GM12891 (cell line): Measurements from ENCODE around the gene NIN.

Source experiments
- DNase-seq: peaks from one replicate; pipeline ENCODE4 v3.0.0; 2011; ENCODE audit warnings: low spot score; ENCODE audit not compliant: insufficient read length
- FAIRE-seq: peaks from 2 replicates; lab custom pipeline; 2011; peaks lifted over from hg19 to GRCh38; lab: Jason Lieb, UNC
- PAX5 ChIP-seq: IDR thresholded peaks from 2 replicates; pipeline ENCODE4 v1.6.1; 2011; ENCODE audit warnings: low read length, moderate library complexity, mild to moderate bottlenecking; ENCODE audit not compliant: insufficient read depth, severe bottlenecking
- POLR2A ChIP-seq: IDR thresholded peaks from 2 replicates; pipeline ENCODE4 v1.6.1; 2011; ENCODE audit warnings: low read depth, low read length, control low read depth
- POLR2AphosphoS5 ChIP-seq: IDR thresholded peaks from 2 replicates; pipeline ENCODE4 v1.6.1; 2011; ENCODE audit warnings: low read depth, low read length, control low read depth
- POU2F2 ChIP-seq: IDR thresholded peaks from 2 replicates; pipeline ENCODE4 v1.6.1; 2011; ENCODE audit warnings: low read depth, mild to moderate bottlenecking, control low read depth, low read length, moderate library complexity
- SPI1 ChIP-seq: IDR thresholded peaks from 2 replicates; pipeline ENCODE4 v1.6.1; 2011; ENCODE audit warnings: low read depth, low read length, control low read depth
- TAF1 ChIP-seq: IDR thresholded peaks from 2 replicates; pipeline ENCODE4 v1.6.1; 2011; ENCODE audit warnings: low read depth, low read length, control low read depth

Gene NIN

DNA sequence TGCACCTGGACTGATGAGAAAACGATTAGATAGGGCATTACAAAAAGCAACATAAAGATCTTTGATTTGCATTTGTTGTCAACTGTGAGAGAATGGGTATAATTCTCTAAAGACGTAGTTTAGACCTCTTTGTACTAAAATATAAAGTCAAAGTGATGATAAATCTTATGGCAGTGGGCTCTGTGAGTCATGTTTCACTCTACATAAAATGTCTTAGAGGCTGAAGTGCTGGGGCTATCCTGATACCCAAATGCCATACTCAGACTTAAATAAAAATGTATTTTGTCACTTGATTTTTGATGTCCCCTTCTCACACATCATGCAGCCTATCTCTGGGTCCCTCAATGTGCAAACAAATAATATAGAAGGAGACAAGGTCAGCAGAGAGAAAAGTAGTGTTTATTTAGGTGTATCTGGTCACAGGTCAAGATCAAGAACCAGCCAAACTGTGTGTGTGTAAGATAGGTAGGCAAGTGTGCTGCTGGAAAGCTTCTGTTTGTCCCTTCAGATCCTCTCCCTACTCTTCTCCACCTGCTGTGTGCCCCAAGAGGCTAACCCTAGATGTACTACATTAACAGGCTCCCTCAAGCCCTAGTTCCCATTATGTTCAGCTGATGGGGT is 7.0 kb upstream of the NIN start:
- TF ChIP-seq PAX5 (no peak), POU2F2 (no peak), SPI1 (no peak), POLR2AphosphoS5 (no peak), TAF1 (no peak), POLR2A (no peak)
- no peak for DNase-seq
- peak; percentile 48 for FAIRE-seq

DNA sequence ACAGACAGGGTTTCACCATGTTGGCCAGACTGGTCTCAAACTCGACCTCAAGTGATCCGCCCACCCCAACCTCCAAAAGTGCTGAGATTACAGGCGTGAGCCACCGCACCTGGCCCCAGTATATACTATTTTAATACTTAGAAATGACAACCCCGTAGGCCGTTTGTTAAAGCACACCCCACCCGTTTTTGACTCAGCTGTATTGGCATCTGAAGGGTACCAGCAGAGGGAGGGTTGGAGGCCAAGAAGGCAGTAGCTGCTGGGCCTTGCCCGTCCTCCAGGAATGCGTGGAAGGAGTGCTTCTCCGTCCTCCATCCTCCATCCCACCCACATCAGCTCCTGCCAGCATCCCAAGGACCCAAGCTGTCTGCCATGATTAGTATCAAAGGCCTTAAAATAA is 6.3 kb upstream of the NIN start:
- no peak for FAIRE-seq
- TF ChIP-seq SPI1 = no peak
- no peak for TF ChIP-seq POU2F2
- no peak for TF ChIP-seq POLR2A
- no peak for TF ChIP-seq TAF1
- no peak for TF ChIP-seq POLR2AphosphoS5
- no peak for TF ChIP-seq PAX5
- no peak for DNase-seq

DNA sequence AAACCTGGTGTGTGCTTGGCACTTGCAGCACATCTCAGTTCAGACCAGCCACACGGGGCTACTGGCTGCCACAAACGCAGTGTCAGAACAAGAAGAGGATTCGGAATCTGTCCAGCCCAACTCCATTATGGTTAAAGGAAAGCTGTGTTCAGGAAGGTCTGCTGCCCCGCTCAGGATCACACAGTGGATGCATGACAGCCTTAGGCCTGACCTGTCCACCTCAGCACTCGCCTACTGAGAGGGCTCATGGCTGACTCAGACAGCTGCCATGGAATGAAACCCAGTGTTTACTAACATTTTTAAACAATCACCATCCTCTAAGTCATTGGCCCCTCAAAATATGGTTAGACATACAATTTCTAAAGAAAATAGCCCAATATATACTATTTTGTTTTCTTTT is 5.6 kb upstream of the NIN start:
- TF ChIP-seq SPI1 (no peak), POU2F2 (no peak), PAX5 (no peak), POLR2AphosphoS5 (no peak)
- DNase-seq (no peak), FAIRE-seq (peak; percentile 82)

DNA sequence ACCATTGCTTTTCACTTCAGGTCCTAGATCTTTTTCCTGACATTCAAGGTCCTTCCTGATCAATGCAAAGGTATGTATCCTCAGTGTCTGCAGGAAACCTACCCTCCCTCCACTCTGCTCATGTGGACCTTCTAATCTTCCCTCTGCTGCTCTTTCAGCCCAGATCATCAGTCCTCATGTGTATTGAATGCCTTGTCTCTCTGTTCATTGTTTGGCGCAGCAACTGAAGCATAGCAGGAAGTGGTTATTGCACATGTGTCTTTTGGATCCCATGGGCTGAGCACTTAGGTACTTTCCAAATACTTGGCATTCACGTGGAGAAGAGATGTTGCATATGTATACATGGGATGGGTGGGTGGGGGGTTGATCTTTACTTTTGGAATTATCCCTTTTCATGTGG is 4.3 kb upstream of the NIN start:
- DNase-seq = no peak
- FAIRE-seq = peak; percentile 99

DNA sequence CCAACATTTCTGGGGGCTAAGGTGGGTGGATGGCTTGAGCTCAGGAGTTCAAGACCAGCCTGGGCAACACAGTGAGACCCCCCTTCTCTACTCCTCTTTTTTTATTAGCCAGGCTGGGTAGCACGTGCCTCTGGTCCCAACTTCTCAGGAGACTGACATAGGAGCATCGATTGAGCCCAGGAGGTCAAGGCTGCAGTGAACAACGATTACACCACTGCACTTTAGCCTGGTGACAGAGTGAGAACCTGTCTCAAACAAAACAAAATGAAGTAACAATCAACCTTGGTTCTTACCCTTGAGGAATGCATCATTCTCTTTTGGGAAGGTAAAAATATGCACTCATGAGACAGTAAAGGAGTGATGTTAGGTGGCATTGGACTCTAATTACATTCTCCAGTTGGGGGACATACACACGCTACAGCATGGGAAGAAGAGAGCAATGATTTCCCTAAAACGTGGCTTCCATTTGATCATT is 3.9 kb upstream of the NIN start:
- no peak for TF ChIP-seq POU2F2
- no peak for TF ChIP-seq SPI1
- TF ChIP-seq TAF1 = no peak
- TF ChIP-seq PAX5 = no peak
- no peak for TF ChIP-seq POLR2AphosphoS5
- DNase-seq (no peak), FAIRE-seq (no peak)

More for the DNA sequence above, 4.3 kb upstream of the NIN start:
- TF ChIP-seq POLR2AphosphoS5 (no peak), TAF1 (no peak), POU2F2 (peak; percentile 19; the same call in 1 of the 2 replicates), SPI1 (peak; percentile 36; the same call in 1 of the 2 replicates), POLR2A (peak; percentile 56), PAX5 (peak; percentile 36)

DNA sequence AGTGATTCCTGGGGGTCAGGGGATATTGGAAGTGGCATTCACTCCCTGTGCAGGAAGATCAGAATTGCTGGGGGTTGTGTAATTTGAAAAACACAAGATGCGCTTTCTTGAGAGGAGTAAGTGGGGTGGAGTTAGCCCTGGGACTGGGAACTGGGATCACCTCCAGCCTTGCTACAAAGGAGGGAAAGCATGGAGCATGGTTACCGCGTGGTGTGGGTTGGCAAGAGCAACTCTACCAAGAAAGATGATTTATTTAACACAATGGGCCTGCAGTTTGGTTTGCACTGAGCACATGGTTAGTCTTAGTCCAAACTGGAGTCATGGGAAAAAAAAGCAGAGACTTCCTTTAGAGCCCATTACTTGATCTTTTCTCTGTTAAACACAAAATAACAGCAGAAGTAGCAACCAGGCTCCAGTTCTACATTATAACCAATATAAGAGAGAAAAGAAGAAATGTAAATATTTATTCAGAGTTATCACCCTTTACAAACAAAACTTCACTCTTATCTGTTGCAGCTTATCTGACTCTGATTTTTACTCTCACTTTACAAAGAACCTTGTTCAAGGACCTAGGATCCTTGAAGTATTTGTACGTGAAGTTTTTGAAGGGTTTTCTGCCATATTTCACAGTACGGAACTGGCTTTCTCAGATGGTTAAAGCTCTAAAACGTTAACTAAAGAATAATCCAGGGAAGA is 2.1 kb upstream of the NIN start:
- no peak for FAIRE-seq
- TF ChIP-seq POLR2A (no peak), SPI1 (no peak), POLR2AphosphoS5 (no peak), PAX5 (no peak), POU2F2 (no peak), TAF1 (no peak)

DNA sequence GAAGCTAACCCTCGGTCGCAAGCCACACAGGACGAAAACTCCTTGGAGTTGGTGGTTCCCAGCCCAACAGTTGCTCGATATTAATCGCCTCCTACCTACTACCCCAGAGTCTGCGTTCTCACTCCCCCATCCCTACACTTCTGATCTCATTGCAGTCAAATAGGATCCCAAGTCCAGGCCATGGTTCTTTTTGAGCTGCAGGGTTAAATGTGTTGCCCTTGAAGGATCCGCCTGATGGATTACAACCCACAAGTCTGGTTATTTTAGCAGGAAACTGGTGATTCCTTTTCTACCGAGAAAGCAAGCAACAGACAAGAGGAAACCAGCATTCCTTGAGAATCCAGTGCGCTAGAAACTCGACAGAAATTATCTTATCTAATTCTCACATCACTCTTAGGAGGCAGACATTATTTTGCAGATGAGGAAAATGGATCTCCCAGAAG is 785 bp upstream of the NIN start:
- TF ChIP-seq POLR2AphosphoS5 = no peak
- no peak for TF ChIP-seq POU2F2
- TF ChIP-seq PAX5 = no peak
- no peak for TF ChIP-seq POLR2A
- no peak for TF ChIP-seq TAF1
- TF ChIP-seq SPI1 = no peak
- FAIRE-seq = no peak
- no peak for DNase-seq

More for the DNA sequence above, 2.1 kb upstream of the NIN start:
- no peak for DNase-seq

DNA sequence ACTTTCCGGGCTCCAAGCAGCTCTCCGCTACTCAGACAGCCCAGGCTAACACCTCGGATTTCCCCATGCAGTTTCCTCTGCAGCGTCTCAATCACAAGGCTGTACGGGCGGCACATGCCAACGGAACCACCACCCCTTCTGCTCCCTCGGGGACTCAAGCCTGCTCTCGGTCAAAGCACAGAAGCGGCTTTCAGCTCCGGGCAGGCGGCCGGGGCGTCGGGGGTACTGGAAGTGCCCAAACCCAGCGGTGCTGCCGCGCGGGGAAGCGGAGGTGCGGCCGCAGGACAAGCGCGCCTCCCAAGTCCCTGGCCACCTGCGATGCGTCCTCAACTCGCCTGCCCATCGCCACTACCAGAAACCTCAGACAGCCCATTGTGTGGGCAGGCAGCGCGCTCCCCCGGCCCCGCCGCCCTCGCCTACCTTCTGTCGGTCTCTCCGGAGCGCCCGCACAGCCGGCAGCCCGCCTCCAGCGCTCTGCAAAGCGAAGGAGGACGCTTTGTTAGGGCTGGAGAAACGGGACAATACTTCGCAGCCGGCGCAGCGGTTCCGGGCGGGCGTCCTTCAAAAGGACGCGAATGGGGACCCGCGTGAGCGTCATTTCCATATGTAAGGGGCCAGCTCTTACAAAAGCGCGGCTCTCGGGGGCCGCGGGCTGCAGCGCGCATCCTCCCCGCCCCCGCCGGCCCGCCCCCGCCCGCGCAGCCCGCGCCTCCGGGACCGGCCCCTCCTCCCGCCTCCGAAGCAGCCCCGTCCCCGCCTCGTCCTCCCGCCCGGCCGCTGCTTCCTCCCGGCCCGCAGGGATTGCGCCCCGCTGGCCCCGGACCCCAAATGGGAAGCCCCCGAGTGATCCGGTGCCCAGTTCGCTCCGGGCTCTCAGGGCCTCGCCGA is 674 bp downstream of the NIN start:
- TF ChIP-seq POU2F2 = no peak
- TF ChIP-seq SPI1 = no peak
- TF ChIP-seq TAF1 = no peak
- TF ChIP-seq POLR2AphosphoS5 = peak; percentile 14
- peak; percentile 20; the same call in 1 of the 2 replicates for TF ChIP-seq POLR2A
- no peak for TF ChIP-seq PAX5
- DNase-seq (peak; percentile 47), FAIRE-seq (peak; percentile 16)

DNA sequence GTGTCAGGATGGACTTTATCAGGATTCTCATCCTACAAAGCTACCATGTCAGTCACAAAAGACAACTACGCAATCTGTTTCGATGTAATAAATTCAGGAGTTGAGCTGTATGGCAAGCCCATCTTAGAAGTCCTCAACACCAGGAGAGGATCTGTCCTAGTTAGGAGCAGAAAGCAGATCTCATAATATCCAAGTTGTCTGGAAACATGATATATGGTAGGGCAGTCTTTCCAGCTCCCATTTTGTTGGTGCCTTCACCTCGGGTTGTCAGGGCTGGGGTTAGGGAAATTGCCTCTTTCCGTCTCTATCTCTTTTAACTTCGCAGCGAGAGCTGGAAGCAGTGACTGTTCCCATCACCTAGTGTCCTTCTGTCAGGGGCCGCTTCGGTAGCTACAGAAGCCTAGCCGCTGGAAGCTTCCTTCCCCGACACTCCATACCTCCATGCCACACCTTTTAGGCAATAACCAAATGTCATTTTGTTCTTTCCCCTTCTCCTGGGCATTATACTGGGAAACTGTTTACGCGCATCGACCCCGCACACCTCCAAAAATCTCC is 1.4 kb downstream of the NIN start:
- TF ChIP-seq POU2F2 (no peak), PAX5 (no peak), SPI1 (no peak), POLR2A (no peak), TAF1 (no peak), POLR2AphosphoS5 (no peak)

More for the DNA sequence above, 1.4 kb downstream of the NIN start:
- peak; percentile 74 for FAIRE-seq
- DNase-seq = no peak
